Uterus (tissue), 4 donors: ENCODE data around the gene TSGA10IP. TPM values are rescaled to one million over a fixed set of nuclear protein-coding genes. Genes with fewer than 3 reads are reported as not detected.

Source experiments
- DNase-seq, 2 donors: peaks; one replicate each; pipeline ENCODE4 v3.0.0-alpha.2; 2019 to 2020
- H3K27ac ChIP-seq, 2 donors: fragments of 200-600 bp; sonication (generic); 1 replicate in 1 of 2; 2 replicates in 1 of 2; pipeline ENCODE4 v1.5.1; 2016 to 2018
- H3K27me3 ChIP-seq, 2 donors: fragments of 200-600 bp; sonication (generic); one replicate each; pipeline ENCODE4 v1.5.1; 2018 to 2019; ENCODE audit warnings: control low read depth in 1 of 2
- H3K36me3 ChIP-seq, 2 donors: fragments of 200-600 bp; sonication (generic); one replicate each; pipeline ENCODE4 v1.5.1; 2019; ENCODE audit warnings: control low read depth in 1 of 2
- H3K4me1 ChIP-seq, 2 donors: fragments of 200-600 bp; sonication (generic); one replicate each; pipeline ENCODE4 v1.5.1; 2018 to 2019; ENCODE audit warnings: control low read depth in 1 of 2
- H3K4me3 ChIP-seq, 2 donors: fragments of 200-600 bp; sonication (generic); 1 replicate in 1 of 2; 2 replicates in 1 of 2; pipeline ENCODE4 v1.5.1; 2018 to 2019; ENCODE audit warnings: mild to moderate bottlenecking in 1 of 2
- H3K9me3 ChIP-seq, 2 donors: fragments of 200-600 bp; sonication (generic); one replicate each; pipeline ENCODE4 v1.5.1; 2019; ENCODE audit warnings: control low read depth in 1 of 2
- CTCF ChIP-seq, 4 experiments: fragments of 200-600 bp in 2 of 4; fragments of 450-650 bp in 2 of 4; sonication (generic) in 2 of 4; IDR thresholded peaks; one replicate each; pipeline ENCODE4 v1.5.1; 2016 to 2019; ENCODE audit warnings: antibody characterized with exemption in 4 of 4, mild to moderate bottlenecking in 2 of 4, moderate library complexity in 1 of 4
- POLR2A ChIP-seq, 2 donors: fragments of 450-650 bp; IDR thresholded peaks; one replicate each; pipeline ENCODE4 v1.6.1; 2016; ENCODE audit warnings: antibody characterized with exemption in 2 of 2, mild to moderate bottlenecking in 1 of 2, moderate library complexity in 1 of 2
- intact Hi-C: fragments of 100-400 bp; cut with DNase I; formaldehyde crosslinking; loops from one replicate; pipeline ENCODE4 v1.15.1; 2023; ENCODE audit warnings: low total_unique reads
- total RNA-seq, 4 donors: library from RNA; depleted of rRNA in 3 of 4; stranded (reverse); fragments of >200 nt in 3 of 4; gene quantifications; one replicate each; pipeline versions ENCODE4 v1.1.0 to v1.2.4, GENCODE V29; 2014 to 2023
- donor health status: DM: yes; HTN: yes; CAD: no.

Gene TSGA10IP
- total RNA-seq, 4 donors from 2014 or later, result not detected

GRCh38 chr11:65903068-65903481, 42.2 kb upstream of the TSGA10IP start:
- intact Hi-C loops, result no loop called here
- Histone ChIP-seq H3K27ac (no peak overlapping the region), H3K9me3 (no peaks in the 10 kb centered on the region), H3K27me3 (peaks cover 0 to 17% of the 10 kb centered on the region in 2 donors), H3K4me1 (peaks cover 5 to 7% of the 10 kb centered on the region in 2 donors), H3K4me3 (no peak overlapping the region), H3K36me3 (no peaks in the 10 kb centered on the region)
- DNase-seq, result no peak
- TF ChIP-seq CTCF (IDR thresholded peaks at IDR 0.05) (no peak), POLR2A (IDR thresholded peaks at IDR 0.05) (no peak)

GRCh38 chr11:65903715-65904114, 41.6 kb upstream of the TSGA10IP start:
- intact Hi-C loops, result no loop called here
- no peaks in the 10 kb centered on the region for H3K9me3 ChIP-seq
- peaks cover 0 to 14% of the 10 kb centered on the region in 2 donors for H3K27me3 ChIP-seq
- no peak for DNase-seq
- peaks cover 5 to 7% of the 10 kb centered on the region in 2 donors for H3K4me1 ChIP-seq
- no peak for TF ChIP-seq POLR2A (IDR thresholded peaks at IDR 0.05)
- TF ChIP-seq CTCF (IDR thresholded peaks at IDR 0.05), result no peak
- H3K36me3 ChIP-seq, result no peaks in the 10 kb centered on the region
- no peak overlapping the region for H3K4me3 ChIP-seq
- no peak overlapping the region for H3K27ac ChIP-seq

GRCh38 chr11:65906602-65907001, 38.7 kb upstream of the TSGA10IP start:
- Histone ChIP-seq H3K27me3 (no peaks in the 10 kb centered on the region), H3K4me3 (no peak overlapping the region), H3K9me3 (no peaks in the 10 kb centered on the region), H3K4me1 (no peaks in the 10 kb centered on the region), H3K36me3 (no peaks in the 10 kb centered on the region), H3K27ac (no peak overlapping the region)
- no peak for DNase-seq
- intact Hi-C loops, result no loop called here
- TF ChIP-seq POLR2A (IDR thresholded peaks at IDR 0.05), result no peak
- no peak for TF ChIP-seq CTCF (IDR thresholded peaks at IDR 0.05)

GRCh38 chr11:65907878-65908277, 37.4 kb upstream of the TSGA10IP start:
- no peaks in the 10 kb centered on the region for H3K27me3 ChIP-seq
- H3K4me3 ChIP-seq, result no peak overlapping the region
- no peak overlapping the region for H3K27ac ChIP-seq
- no peaks in the 10 kb centered on the region for H3K9me3 ChIP-seq
- DNase-seq, result no peak
- intact Hi-C loops, result no loop called here
- H3K4me1 ChIP-seq, result no peaks in the 10 kb centered on the region
- H3K36me3 ChIP-seq, result no peaks in the 10 kb centered on the region
- TF ChIP-seq CTCF (IDR thresholded peaks at IDR 0.05) (no peak), POLR2A (IDR thresholded peaks at IDR 0.05) (no peak)

- Histone ChIP-seq H3K4me1 (peaks cover 5 to 16% of the 10 kb centered on the region in 2 donors), H3K4me3 (no peak overlapping the region), H3K27ac (peak overlapping the region; percentile 23 to 29), H3K27me3 (no peaks in the 10 kb centered on the region), H3K9me3 (no peaks in the 10 kb centered on the region), H3K36me3 (no peaks in the 10 kb centered on the region)
- TF ChIP-seq POLR2A (IDR thresholded peaks at IDR 0.05) (no peak), CTCF (IDR thresholded peaks at IDR 0.05) (peak; percentile 18 to 62 (median 52))
- intact Hi-C loops, result no loop called here
- peak; percentile 79 for DNase-seq
Observed at GRCh38 chr11:65911682-65912568, 33.4 kb upstream of the TSGA10IP start.
